ENCODE results near the gene ASB2.

DNA sequence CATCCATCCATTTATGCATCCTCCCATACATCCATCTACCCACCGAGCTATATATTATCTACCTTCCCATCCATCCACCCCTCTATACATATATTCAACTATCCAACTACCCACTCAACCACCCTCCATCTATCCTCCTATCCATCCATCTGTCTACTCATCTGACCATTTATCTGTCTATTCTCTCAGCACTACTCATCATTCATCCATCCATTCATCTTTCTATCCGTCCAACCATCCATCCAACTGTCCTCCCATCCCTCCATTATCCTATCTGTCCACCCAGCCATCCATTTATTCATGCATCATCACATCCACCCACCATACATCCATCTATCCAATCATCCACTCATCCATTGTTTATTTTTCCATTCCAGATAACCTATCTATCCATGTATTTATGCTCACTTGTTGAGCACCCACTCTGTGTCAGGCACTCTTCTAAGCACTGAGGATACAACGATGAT lies 11.5 kb downstream of the ASB2 start:
- TF ChIP-seq, protein P1, sequence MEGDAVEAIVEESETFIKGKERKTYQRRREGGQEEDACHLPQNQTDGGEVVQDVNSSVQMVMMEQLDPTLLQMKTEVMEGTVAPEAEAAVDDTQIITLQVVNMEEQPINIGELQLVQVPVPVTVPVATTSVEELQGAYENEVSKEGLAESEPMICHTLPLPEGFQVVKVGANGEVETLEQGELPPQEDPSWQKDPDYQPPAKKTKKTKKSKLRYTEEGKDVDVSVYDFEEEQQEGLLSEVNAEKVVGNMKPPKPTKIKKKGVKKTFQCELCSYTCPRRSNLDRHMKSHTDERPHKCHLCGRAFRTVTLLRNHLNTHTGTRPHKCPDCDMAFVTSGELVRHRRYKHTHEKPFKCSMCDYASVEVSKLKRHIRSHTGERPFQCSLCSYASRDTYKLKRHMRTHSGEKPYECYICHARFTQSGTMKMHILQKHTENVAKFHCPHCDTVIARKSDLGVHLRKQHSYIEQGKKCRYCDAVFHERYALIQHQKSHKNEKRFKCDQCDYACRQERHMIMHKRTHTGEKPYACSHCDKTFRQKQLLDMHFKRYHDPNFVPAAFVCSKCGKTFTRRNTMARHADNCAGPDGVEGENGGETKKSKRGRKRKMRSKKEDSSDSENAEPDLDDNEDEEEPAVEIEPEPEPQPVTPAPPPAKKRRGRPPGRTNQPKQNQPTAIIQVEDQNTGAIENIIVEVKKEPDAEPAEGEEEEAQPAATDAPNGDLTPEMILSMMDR (IDR thresholded peaks at IDR 0.05; ENCODE audit: borderline replicate concordance, extremely low read depth, low read length, poor library complexity, severe bottlenecking): no peak
- no peak for TF ChIP-seq EZH2 (IDR thresholded peaks at IDR 0.05; ENCODE audit: borderline replicate concordance, low read depth, low read length, severe bottlenecking)

Data from DND-41 (cell line).